Psoas muscle (tissue), 8 donors: ENCODE measurements around the gene CD44. TPM values are rescaled to one million over a fixed set of nuclear protein-coding genes. Genes with fewer than 3 reads are reported as not detected.
"Not testable (repeated sequence)": the region's sequence is repeated elsewhere in the genome, so short reads cannot be mapped to it uniquely, and the experiment has no call there.

Experiments used
- ATAC-seq, 4 donors: fragments of 200-7000 bp; cut with Tn5 transposase; one replicate each; pipeline ENCODE4 v1.9.1; 2020; ENCODE audit warnings: moderate library complexity in 3 of 4, mild to moderate bottlenecking in 2 of 4
- DNase-seq, 2 donors: peaks; one replicate each; pipeline ENCODE4 v3.0.0-alpha.2; 2020
- H3K27ac ChIP-seq: fragments of 200-600 bp; one replicate; pipeline ENCODE4 v1.8.0; 2022
- H3K27me3 ChIP-seq, 3 donors: fragments of 200-600 bp in 1 of 3; one replicate each; pipeline versions ENCODE4 v1.6.1 to v1.8.0; 2013 to 2022; ENCODE audit warnings: low read length in 2 of 3, mild to moderate bottlenecking in 2 of 3, moderate library complexity in 1 of 3; ENCODE audit not compliant: insufficient read depth in 3 of 3
- H3K36me3 ChIP-seq, 2 donors: fragments of 200-600 bp in 1 of 2; one replicate each; pipeline versions ENCODE4 v1.6.1 to v1.8.0; 2013 to 2022; ENCODE audit warnings: low read depth in 1 of 2, mild to moderate bottlenecking in 1 of 2, moderate library complexity in 1 of 2; ENCODE audit not compliant: insufficient read depth in 1 of 2
- H3K4me1 ChIP-seq: fragments of 200-600 bp; one replicate; pipeline ENCODE4 v1.8.0; 2022
- H3K4me3 ChIP-seq: fragments of 200-600 bp; one replicate; pipeline ENCODE4 v1.8.0; 2022; ENCODE audit warnings: mild to moderate bottlenecking
- H3K9me3 ChIP-seq: fragments of 200-600 bp; one replicate; pipeline ENCODE4 v1.8.0; 2022
- WGBS, 3 donors: extraction: QIAGEN DNeasy Blood & Tissue Kit; methylation state at CpG; one replicate each; pipeline versions ENCODE4 v1.1.6 to v1.1.7; 2013; 5-methylcytosine and 5-hydroxymethylcytosine counted together
- intact Hi-C, 2 donors: fragments of 100-400 bp; cut with DNase I; formaldehyde crosslinking; loops; one replicate each; pipeline versions ENCODE4 v1.11.0 to v1.14.2; 2022
- polyA plus RNA-seq, 3 donors: library from polyadenylated mRNA; stranded (reverse); fragments of 200-250 nt; gene quantifications; one replicate each; pipeline ENCODE4 v1.2.3, GENCODE V29; 2013
- total RNA-seq, 4 donors: library from RNA; stranded (reverse); fragmentation: NEBNext Ultra II Directional in 2 of 4; extraction: Animal tissue kit (Norgen Biotek cat#: 25700) in 2 of 4; gene quantifications; one replicate each; pipeline versions ENCODE4 v1.2.1 to v1.2.4, GENCODE V29; 2021 to 2023
- TF ChIP-seq, protein P1 (sequence below): fragments of 200-600 bp; IDR thresholded peaks from one replicate; pipeline ENCODE4 v1.8.0; 2022; ENCODE audit warnings: antibody characterized with exemption
- donor health status: healthy with polysubstance abuse.
- donor health status: DM: no; HTN: no; CAD: no; lungs with moderate emphysema.
- donor health status: Bipolar disorder and iron deficiency.
- donor health status: healthy.
- donor health status: DM: yes; HTN: yes; CAD: no.
- donor health status: DM: no; HTN: no; CAD: no.
- donor health status: DM: no; HTN: no; CAD: no.
- donor health status: DM: yes; HTN: yes; CAD: no.

Gene CD44
- total and polyA plus RNA-seq, 7 donors: 3.4 to 35.4 (median 23.2) TPM

DNA sequence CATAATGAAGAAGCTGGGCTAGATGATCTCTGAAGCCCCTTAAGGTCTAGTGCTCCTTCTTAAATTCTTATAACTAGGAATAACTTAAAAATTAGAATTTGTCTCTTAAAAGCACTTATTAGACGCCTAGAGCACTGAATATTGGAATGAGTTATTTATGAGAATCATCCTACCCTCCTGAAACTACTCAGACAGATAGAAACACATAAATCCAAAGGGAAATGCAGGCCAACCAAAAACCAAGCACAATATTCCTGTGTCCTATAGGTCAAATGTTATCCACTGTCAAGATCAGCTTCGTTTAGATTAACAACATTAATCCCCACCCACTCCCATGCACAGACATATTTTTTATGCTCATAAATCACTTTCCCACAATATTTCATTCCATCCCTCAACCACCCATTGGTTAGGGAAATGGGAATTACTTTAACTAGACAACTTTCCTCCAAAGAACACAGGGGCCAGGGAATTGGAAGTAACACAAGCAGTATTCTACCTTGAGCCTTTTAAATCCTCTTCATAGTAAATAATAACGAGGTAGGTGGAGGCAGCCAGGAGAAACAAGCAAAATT is 87.1 kb downstream of the CD44 start:
- Histone ChIP-seq H3K4me1 (no peaks in the 10 kb centered on the region), H3K27ac (no peak overlapping the region), H3K4me3 (no peak overlapping the region), H3K36me3 (peaks cover 3 to 42% of the 10 kb centered on the region in 2 donors), H3K9me3 (no peaks in the 10 kb centered on the region), H3K27me3 (no peaks in the 10 kb centered on the region)
- TF ChIP-seq, protein P1, sequence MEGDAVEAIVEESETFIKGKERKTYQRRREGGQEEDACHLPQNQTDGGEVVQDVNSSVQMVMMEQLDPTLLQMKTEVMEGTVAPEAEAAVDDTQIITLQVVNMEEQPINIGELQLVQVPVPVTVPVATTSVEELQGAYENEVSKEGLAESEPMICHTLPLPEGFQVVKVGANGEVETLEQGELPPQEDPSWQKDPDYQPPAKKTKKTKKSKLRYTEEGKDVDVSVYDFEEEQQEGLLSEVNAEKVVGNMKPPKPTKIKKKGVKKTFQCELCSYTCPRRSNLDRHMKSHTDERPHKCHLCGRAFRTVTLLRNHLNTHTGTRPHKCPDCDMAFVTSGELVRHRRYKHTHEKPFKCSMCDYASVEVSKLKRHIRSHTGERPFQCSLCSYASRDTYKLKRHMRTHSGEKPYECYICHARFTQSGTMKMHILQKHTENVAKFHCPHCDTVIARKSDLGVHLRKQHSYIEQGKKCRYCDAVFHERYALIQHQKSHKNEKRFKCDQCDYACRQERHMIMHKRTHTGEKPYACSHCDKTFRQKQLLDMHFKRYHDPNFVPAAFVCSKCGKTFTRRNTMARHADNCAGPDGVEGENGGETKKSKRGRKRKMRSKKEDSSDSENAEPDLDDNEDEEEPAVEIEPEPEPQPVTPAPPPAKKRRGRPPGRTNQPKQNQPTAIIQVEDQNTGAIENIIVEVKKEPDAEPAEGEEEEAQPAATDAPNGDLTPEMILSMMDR: no peak
- DNase-seq: no peak
- intact Hi-C loops: no loop called here
- ATAC-seq: no peak
- WGBS, 3 donors: 70 to 74% (median 70%) methylated on average over 3 of the region's 3 CpGs

DNA sequence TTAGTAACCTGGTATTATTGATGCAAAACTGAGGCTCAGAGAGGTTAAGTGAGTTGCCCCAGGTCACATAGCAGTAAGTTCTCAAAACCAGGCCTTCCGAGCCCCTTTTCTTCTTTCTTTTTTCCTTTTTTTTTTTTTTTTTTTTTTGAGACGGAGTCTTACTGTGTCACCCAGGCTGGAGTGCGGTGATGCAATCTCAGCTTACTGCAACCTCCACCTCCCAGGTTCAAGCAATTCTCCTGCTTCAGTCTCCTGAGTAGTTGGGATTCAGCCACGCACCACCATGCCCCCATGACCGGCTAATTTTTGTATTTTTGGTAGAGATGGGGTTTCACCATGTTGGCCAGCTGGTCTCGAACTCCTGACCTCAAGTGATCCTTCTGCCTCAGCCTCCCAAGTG is 87.8 kb downstream of the CD44 start:
- H3K36me3 ChIP-seq: peaks cover under 1 to 35% of the 10 kb centered on the region in 2 donors
- H3K9me3 ChIP-seq, H3K4me3 ChIP-seq, H3K27me3 ChIP-seq, DNase-seq, H3K4me1 ChIP-seq, H3K27ac ChIP-seq, ATAC-seq, intact Hi-C loops: not testable (repeated sequence)
- 94 to 99% (median 95%) methylated on average over 5 to 6 of the region's 6 CpGs for WGBS, 3 donors

DNA sequence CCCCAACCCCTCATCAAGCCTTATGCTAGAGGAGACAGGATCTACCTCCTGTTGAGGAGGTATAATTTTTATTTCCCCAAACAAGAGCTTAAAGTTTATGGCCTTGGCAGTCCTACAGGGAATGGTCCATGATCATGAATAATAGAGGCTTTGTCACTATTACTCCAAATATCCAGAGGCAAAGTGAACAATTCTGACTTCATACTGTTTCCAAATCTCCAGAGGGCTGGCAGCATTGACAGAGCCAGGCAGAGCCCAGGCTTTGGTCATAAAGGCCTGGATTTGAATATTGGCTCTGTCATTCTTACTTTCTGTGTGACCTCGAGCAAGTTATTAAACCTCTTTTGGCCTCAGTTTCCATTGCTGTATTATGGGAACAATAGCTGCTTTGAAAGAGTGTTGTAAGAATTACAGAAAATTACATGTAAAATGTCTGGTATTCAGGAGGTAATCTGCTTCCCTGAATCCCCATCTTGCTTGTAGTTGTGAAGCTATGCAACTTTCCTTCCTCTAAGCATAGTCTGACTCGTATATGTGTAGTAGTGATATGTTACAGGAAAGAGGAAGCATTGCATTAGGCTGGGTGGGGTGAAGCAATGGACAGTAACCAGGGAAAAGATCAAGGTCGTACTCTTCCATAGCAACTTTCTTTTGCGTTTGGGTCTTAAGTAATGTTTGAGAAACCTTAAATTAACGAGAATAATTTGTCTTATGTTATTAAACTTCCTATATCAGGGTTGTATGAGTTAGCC is 88.8 kb downstream of the CD44 start:
- intact Hi-C loops: no loop called here
- H3K4me1 ChIP-seq: no peaks in the 10 kb centered on the region
- DNase-seq: no peak
- TF ChIP-seq, protein P1: no peak
- no peak overlapping the region for H3K4me3 ChIP-seq
- no peaks in the 10 kb centered on the region for H3K9me3 ChIP-seq
- WGBS, 3 donors: 79 to 80% (median 80%) methylated on average over 5 of the region's 5 CpGs
- H3K27me3 ChIP-seq: no peaks in the 10 kb centered on the region
- no peak overlapping the region for H3K27ac ChIP-seq
- H3K36me3 ChIP-seq: peaks cover 0 to 28% of the 10 kb centered on the region in 2 donors
- no peak for ATAC-seq

DNA sequence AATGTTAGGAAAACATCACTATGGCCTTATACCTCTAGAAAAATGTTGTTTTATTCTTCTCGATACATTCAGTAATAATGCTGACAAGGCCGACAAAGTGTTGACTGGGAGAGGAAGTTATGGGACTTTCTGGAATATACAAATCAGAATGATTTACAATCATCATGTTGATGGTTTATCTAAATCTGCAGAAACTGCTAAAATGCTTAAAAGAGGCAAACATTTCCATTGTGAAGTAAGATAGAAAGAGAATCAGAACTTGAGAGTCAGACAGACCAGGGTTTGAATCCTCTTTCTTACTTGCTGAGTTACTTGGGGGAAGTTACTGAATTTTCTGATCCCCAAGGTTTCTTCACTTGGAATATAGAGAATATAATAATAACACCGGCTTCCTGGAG is 89.4 kb downstream of the CD44 start:
- intact Hi-C loops: no loop called here
- H3K27ac ChIP-seq: no peak overlapping the region
- peaks cover 0 to 28% of the 10 kb centered on the region in 2 donors for H3K36me3 ChIP-seq
- no peak overlapping the region for H3K4me3 ChIP-seq
- DNase-seq (no peak), ATAC-seq (no peak)
- no peaks in the 10 kb centered on the region for H3K9me3 ChIP-seq
- H3K27me3 ChIP-seq: no peaks in the 10 kb centered on the region
- TF ChIP-seq, protein P1: no peak
- no peaks in the 10 kb centered on the region for H3K4me1 ChIP-seq
- WGBS, 3 donors: 91 to 95% (median 93%) methylated on average over 3 of the region's 3 CpGs

DNA sequence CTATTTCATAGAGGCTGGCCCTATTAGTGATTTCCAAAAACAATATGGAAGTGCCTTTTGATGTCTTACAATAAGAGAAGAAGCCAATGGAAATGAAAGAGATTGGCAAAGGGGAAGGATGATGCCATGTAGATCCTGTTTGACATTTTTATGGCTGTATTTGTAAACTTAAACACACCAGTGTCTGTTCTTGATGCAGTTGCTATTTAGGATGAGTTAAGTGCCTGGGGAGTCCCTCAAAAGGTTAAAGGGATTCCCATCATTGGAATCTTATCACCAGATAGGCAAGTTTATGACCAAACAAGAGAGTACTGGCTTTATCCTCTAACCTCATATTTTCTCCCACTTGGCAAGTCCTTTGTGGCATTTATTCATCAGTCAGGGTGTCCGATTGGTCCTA is 91.4 kb downstream of the CD44 start:
- ATAC-seq (no peak), DNase-seq (no peak)
- H3K27ac ChIP-seq: no peak overlapping the region
- 96 to 97% (median 97%) methylated on average over 1 of the region's 1 CpG for WGBS, 3 donors
- peaks cover 0 to 24% of the 10 kb centered on the region in 2 donors for H3K36me3 ChIP-seq
- H3K4me3 ChIP-seq: no peak overlapping the region
- H3K9me3 ChIP-seq: peaks cover 9% of the 10 kb centered on the region
- no peaks in the 10 kb centered on the region for H3K4me1 ChIP-seq
- H3K27me3 ChIP-seq: no peaks in the 10 kb centered on the region
- intact Hi-C loops: no loop called here
- TF ChIP-seq, protein P1: no peak
